Endothelial cell of umbilical vein (primary cell): ENCODE measurements around the gene CLDN15. TPM values are rescaled to one million over a fixed set of nuclear protein-coding genes. Genes with fewer than 3 reads are reported as not detected.

Source experiments
- BruUV-seq: library from RNA; stranded (reverse); fragments of 400-500 nt; replicated peaks from 2 replicates; lab custom pipeline; 2021; lab: Mats Ljungman, UMichigan
- CTCF ChIA-PET: fragments of 300-600, 350-600 bp; sonication (Branson Sonifier 250); formaldehyde crosslinking; loops from one replicate; lab custom pipeline; 2021; ENCODE audit warnings: antibody characterized with exemption, inconsistent platforms; lab: Charles Lee
- POLR2A ChIA-PET: fragments of 300-600, 350-600 bp; sonication (Branson Sonifier 250); formaldehyde crosslinking; loops from one replicate; lab custom pipeline; 2021; ENCODE audit warnings: antibody characterized with exemption, inconsistent platforms; lab: Charles Lee
- DNase-seq: peaks from one replicate; pipeline ENCODE4 v3.0.0-alpha.2; 2011; ENCODE audit warnings: low read depth, low spot score
- FAIRE-seq: peaks from 2 replicates; lab custom pipeline; 2011; peaks lifted over from hg19 to GRCh38; lab: Jason Lieb, UNC
- H2AFZ ChIP-seq: 2 replicates; pipeline ENCODE4 v1.6.0; 2012; ENCODE audit warnings: low read depth, low read length, control low read depth, inconsistent platforms
- H3K27ac ChIP-seq: 2 replicates; pipeline ENCODE4 v1.5.1; 2011; ENCODE audit warnings: low read depth, mild to moderate bottlenecking, control low read depth, low read length, moderate library complexity; ENCODE audit not compliant: insufficient read depth
- H3K27me3 ChIP-seq, 2 experiments: 2 replicates each; pipeline versions ENCODE4 v1.6.0 to v1.6.1; 2011; ENCODE audit warnings: low read length in 2 of 2, mixed read lengths in 1 of 2; ENCODE audit not compliant: control insufficient read depth in 2 of 2, insufficient read depth in 2 of 2
- H3K36me3 ChIP-seq, 2 experiments: 2 replicates in 1 of 2; 3 replicates in 1 of 2; pipeline ENCODE4 v1.5.1; 2011; ENCODE audit warnings: low read length in 2 of 2, mild to moderate bottlenecking in 1 of 2, moderate library complexity in 1 of 2; ENCODE audit not compliant: control insufficient read depth in 2 of 2, insufficient read depth in 2 of 2; ENCODE audit errors: extremely low read depth in 1 of 2
- H3K4me1 ChIP-seq: 3 replicates; pipeline ENCODE4 v1.5.1; 2011; ENCODE audit warnings: mild to moderate bottlenecking, low read length; ENCODE audit not compliant: control insufficient read depth, insufficient read depth; ENCODE audit errors: extremely low read depth
- H3K4me2 ChIP-seq: 2 replicates; pipeline ENCODE4 v1.6.1; 2011; ENCODE audit warnings: low read length, control low read depth, mixed read lengths; ENCODE audit not compliant: insufficient read depth
- H3K4me3 ChIP-seq, 3 experiments: fragments of 200-600 bp in 1 of 3; sonication (generic), shearing (Covaris generic) in 1 of 3; replicated peaks in 1 of 3; 2 replicates each; pipeline ENCODE4 v1.5.1; 2011 to 2016; ENCODE audit warnings: control low read depth in 3 of 3, low read length in 3 of 3, mild to moderate bottlenecking in 2 of 3, inconsistent platforms in 1 of 3, low read depth in 1 of 3, moderate library complexity in 1 of 3; ENCODE audit not compliant: insufficient read depth in 1 of 3
- H3K79me2 ChIP-seq: 2 replicates; pipeline ENCODE4 v1.6.0; 2012; ENCODE audit warnings: low read length, inconsistent platforms; ENCODE audit not compliant: control insufficient read depth, insufficient read depth
- H3K9ac ChIP-seq: replicated peaks from 2 replicates; pipeline ENCODE3; 2011; ENCODE audit warnings: low read length, control low read depth; ENCODE audit not compliant: insufficient read depth; ENCODE audit errors: extremely low read depth
- H3K9me1 ChIP-seq: replicated peaks from 3 replicates; pipeline ENCODE4 v1.6.0; 2011; ENCODE audit warnings: mild to moderate bottlenecking, low read length; ENCODE audit not compliant: control insufficient read depth, insufficient read depth; ENCODE audit errors: extremely low read depth
- H3K9me3 ChIP-seq: replicated peaks from 2 replicates; pipeline ENCODE4 v1.5.1; 2012; ENCODE audit warnings: low read length, inconsistent platforms; ENCODE audit not compliant: control insufficient read depth, insufficient read depth
- H4K20me1 ChIP-seq: replicated peaks from 2 replicates; pipeline ENCODE3; 2011; ENCODE audit warnings: mild to moderate bottlenecking, low read length; ENCODE audit not compliant: control insufficient read depth, insufficient read depth; ENCODE audit errors: extremely low read depth
- CTCF ChIP-seq, 2 donors: IDR thresholded peaks; 1 replicate in 1 of 2; 2 replicates in 1 of 2; pipeline ENCODE4 v1.5.1; 2011; ENCODE audit warnings: low read length in 2 of 2, mild to moderate bottlenecking in 2 of 2, moderate library complexity in 2 of 2, control low read depth in 1 of 2, inconsistent platforms in 1 of 2, low read depth in 1 of 2; ENCODE audit not compliant: insufficient read depth in 1 of 2; ENCODE audit errors: extremely low read depth in 1 of 2
- EZH2 ChIP-seq: IDR thresholded peaks from 2 replicates; pipeline ENCODE4 v1.6.1; 2012; ENCODE audit warnings: borderline replicate concordance, low read depth, mild to moderate bottlenecking, moderate library complexity, low read length, inconsistent platforms; ENCODE audit not compliant: severe bottlenecking
- FOS ChIP-seq: IDR thresholded peaks from 2 replicates; pipeline ENCODE4 v1.6.1; 2011; ENCODE audit warnings: mild to moderate bottlenecking, low read length, moderate library complexity, borderline replicate concordance; ENCODE audit not compliant: insufficient read depth
- GATA2 ChIP-seq: IDR thresholded peaks from 2 replicates; pipeline ENCODE4 v1.7.0; 2011; ENCODE audit warnings: low read depth, mild to moderate bottlenecking, moderate library complexity, mixed read lengths, low read length; ENCODE audit not compliant: insufficient read length, insufficient read depth
- JUN ChIP-seq: IDR thresholded peaks from 2 replicates; pipeline ENCODE4 v1.6.1; 2011; ENCODE audit warnings: borderline replicate concordance, low read depth; ENCODE audit not compliant: insufficient read length, insufficient read depth
- MAX ChIP-seq: IDR thresholded peaks from 2 replicates; pipeline ENCODE4 v1.6.1; 2011; ENCODE audit not compliant: insufficient read depth, insufficient read length
- MYC ChIP-seq: IDR thresholded peaks from one replicate; pipeline ENCODE4 v1.6.1; 2011; ENCODE audit warnings: mild to moderate bottlenecking, low read depth, low read length
- POLR2A ChIP-seq: IDR thresholded peaks from 2 replicates; pipeline ENCODE4 v1.6.1; 2012; ENCODE audit warnings: low read depth, mild to moderate bottlenecking, control low read depth, low read length
- POLR2AphosphoS5 ChIP-seq: IDR thresholded peaks from 2 replicates; pipeline ENCODE4 v1.6.1; 2012; ENCODE audit warnings: low read depth, mild to moderate bottlenecking, control low read depth, low read length, moderate library complexity; ENCODE audit not compliant: insufficient read depth
- dilution Hi-C: fragments of 300-500 bp; cut with MboI; formaldehyde crosslinking; loops from one replicate; pipeline ENCODE4 v1.15.0; 2019; ENCODE audit warnings: low sequenced_read_pairs; ENCODE audit not compliant: extremely low pct_ligation_motif_present
- intact Hi-C: fragments of 100-400 bp; cut with micrococcal nuclease; formaldehyde crosslinking; loops from one replicate; pipeline ENCODE4 v1.10.0; 2022
- polyA plus RNA-seq, 4 experiments: library from polyadenylated mRNA; depleted of rRNA in 3 of 4; stranded (reverse) in 3 of 4; unstranded in 1 of 4; fragments of >200 nt; gene quantifications; 2 replicates each; pipeline versions ENCODE4 v1.2.1 to v1.2.3, GENCODE V29; 2011 to 2012; ENCODE audit warnings: missing spikeins in 1 of 4
- total RNA-seq: library from RNA; stranded (reverse); gene quantifications from 2 replicates; pipeline ENCODE4 v1.2.3, GENCODE V29; 2021

The CLDN15 gene
- total and polyA plus RNA-seq, 2 donors (not counting 3 experiments of a cell fraction or from before 2014, with no cell fraction given): 11.3 to 17.7 TPM

- dilution Hi-C loops: no loop called here
- H3K36me3 ChIP-seq: no peaks in the 10 kb centered on the region
- no peak overlapping the region for H3K9ac ChIP-seq
- H4K20me1 ChIP-seq: no peaks in the 10 kb centered on the region
- ChIA-PET CTCF (interaction anchor here (1.7 kb wide), 1 partner anchor 13 kb away, joined by 6 read pairs; no protein-coding TSS in a partner anchor), POLR2A (no interaction called here)
- no peak overlapping the region for H3K27ac ChIP-seq
- H2AFZ ChIP-seq: no peak overlapping the region
- H3K9me3 ChIP-seq: no peaks in the 10 kb centered on the region
- intact Hi-C loops: no loop called here
- H3K4me1 ChIP-seq: no peaks in the 10 kb centered on the region
- TF ChIP-seq MYC: no peak
- no peak for TF ChIP-seq CTCF (IDR thresholded peaks at IDR 0.05; ENCODE audit: extremely low read depth in 1 of 2, insufficient read depth in 1 of 2, low read depth in 1 of 2, low read length in 2 of 2)
- TF ChIP-seq POLR2AphosphoS5: no peak
- TF ChIP-seq JUN: no peak
- no peak for TF ChIP-seq EZH2
- no peak for TF ChIP-seq MAX
- TF ChIP-seq FOS: no peak
- TF ChIP-seq POLR2A: no peak
- no peak for TF ChIP-seq GATA2
- no TSS peak for BruUV-seq
- no peak for FAIRE-seq
- no peak for DNase-seq
- H3K9me1 ChIP-seq: no peaks in the 10 kb centered on the region
- H3K4me2 ChIP-seq: no peak overlapping the region
- H3K79me2 ChIP-seq: no peaks in the 10 kb centered on the region
- H3K27me3 ChIP-seq: no peaks in the 10 kb centered on the region
- no peak overlapping the region for H3K4me3 ChIP-seq
Observed at GRCh38 chr7:101269664-101270063, 32.1 kb upstream of the CLDN15 start.
